ENCODE measurements around the gene JRKL.
"Not testable (repeated sequence)": the region's sequence is repeated elsewhere in the genome, so short reads cannot be mapped to it uniquely, and the experiment has no call there.

Gene JRKL

GRCh38 chr11:96412761-96413381 lies 23.1 kb downstream of the JRKL start:
- TF ChIP-seq CTCF (IDR thresholded peaks at IDR 0.05; ENCODE audit: borderline replicate concordance, control extremely low read depth, extremely low read depth, insufficient read depth, missing control alignments): no peak
- no peak for DNase-seq (ENCODE audit: low spot score)
- in situ Hi-C loops (cut with MboI; ENCODE audit: low sequenced_read_pairs, unreplicated experiment): no loop called here

GRCh38 chr11:96413408-96413807 lies 23.6 kb downstream of the JRKL start:
- DNase-seq (ENCODE audit: low spot score): no peak
- in situ Hi-C loops (cut with MboI; ENCODE audit: low sequenced_read_pairs, unreplicated experiment): no loop called here
- no peak for TF ChIP-seq CTCF (IDR thresholded peaks at IDR 0.05; ENCODE audit: borderline replicate concordance, control extremely low read depth, extremely low read depth, insufficient read depth, missing control alignments)

GRCh38 chr11:96424693-96425092 lies 34.9 kb downstream of the JRKL start:
- in situ Hi-C loops (cut with MboI; ENCODE audit: low sequenced_read_pairs, unreplicated experiment): loop anchor here (10.0 to 25.0 kb wide), 2 partner anchors 590 to 1262 kb away; no protein-coding TSS in a partner anchor
- TF ChIP-seq CTCF (IDR thresholded peaks at IDR 0.05; ENCODE audit: borderline replicate concordance, control extremely low read depth, extremely low read depth, insufficient read depth, missing control alignments): no peak
- DNase-seq (ENCODE audit: low spot score): no peak

GRCh38 chr11:96430668-96431067 lies 40.9 kb downstream of the JRKL start:
- in situ Hi-C loops (cut with MboI; ENCODE audit: low sequenced_read_pairs, unreplicated experiment): loop anchor here (25.0 kb wide), 1 partner anchor 1268 kb away; no protein-coding TSS in a partner anchor
- DNase-seq (ENCODE audit: low spot score): no peak
- TF ChIP-seq CTCF (IDR thresholded peaks at IDR 0.05; ENCODE audit: borderline replicate concordance, control extremely low read depth, extremely low read depth, insufficient read depth, missing control alignments): no peak

- in situ Hi-C loops (cut with MboI; ENCODE audit: low sequenced_read_pairs, unreplicated experiment): loop anchor here (25.0 kb wide), 1 partner anchor 1270 kb away; no protein-coding TSS in a partner anchor
Observed at GRCh38 chr11:96432654-96433053, 42.8 kb downstream of the JRKL start.

More at GRCh38 chr11:96432654-96433053, 42.8 kb downstream of the JRKL start:
- DNase-seq (ENCODE audit: low spot score): not testable (repeated sequence)
